ENCODE results near the gene NDUFB4. TPM values are rescaled to one million over a fixed set of nuclear protein-coding genes. Genes with fewer than 3 reads are reported as not detected.

Gene NDUFB4
- total RNA-seq, 2 donors from 2014 or later: 23.5 to 62.3 TPM

GRCh38 chr3:120648290-120648689, 52.2 kb downstream of the NDUFB4 start:
- DNase-seq (ENCODE audit: low spot score) (no peak), ATAC-seq (ENCODE audit: insufficient number of reproducible peaks, low FRiP score, low read depth) (no peak)
- no peak overlapping the region for H3K27ac ChIP-seq
- TF ChIP-seq CTCF (IDR thresholded peaks at IDR 0.05): no peak
- H3K4me3 ChIP-seq: no peak overlapping the region
- H3K4me1 ChIP-seq (ENCODE audit: control insufficient read depth in 1 of 2, low read depth in 2 of 2): peaks cover 0 to 12% of the 10 kb centered on the region in 2 donors
- H3K27me3 ChIP-seq (replicated peaks; ENCODE audit: insufficient read depth): no peaks in the 10 kb centered on the region
- no peaks in the 10 kb centered on the region for H3K36me3 ChIP-seq
- H3K9me3 ChIP-seq: no peaks in the 10 kb centered on the region

- Histone ChIP-seq H3K27me3 (replicated peaks; ENCODE audit: insufficient read depth) (no peaks in the 10 kb centered on the region), H3K9me3 (no peaks in the 10 kb centered on the region), H3K27ac (no peak overlapping the region), H3K4me3 (no peak overlapping the region), H3K4me1 (ENCODE audit: control insufficient read depth in 1 of 2, low read depth in 2 of 2) (peaks cover 0 to 12% of the 10 kb centered on the region in 2 donors), H3K36me3 (no peaks in the 10 kb centered on the region)
- no peak for TF ChIP-seq CTCF (IDR thresholded peaks at IDR 0.05)
- DNase-seq (ENCODE audit: low spot score) (no peak), ATAC-seq (ENCODE audit: insufficient number of reproducible peaks, low FRiP score, low read depth) (no peak)
Measured at GRCh38 chr3:120649830-120650233, 53.7 kb downstream of the NDUFB4 start.

GRCh38 chr3:120650311-120650710, 54.2 kb downstream of the NDUFB4 start:
- no peak for TF ChIP-seq CTCF (IDR thresholded peaks at IDR 0.05)
- ATAC-seq (ENCODE audit: insufficient number of reproducible peaks, low FRiP score, low read depth): no peak
- Histone ChIP-seq H3K27me3 (replicated peaks; ENCODE audit: insufficient read depth) (no peaks in the 10 kb centered on the region), H3K36me3 (no peaks in the 10 kb centered on the region), H3K4me3 (no peak overlapping the region), H3K4me1 (ENCODE audit: control insufficient read depth in 1 of 2, low read depth in 2 of 2) (peaks cover 0 to 12% of the 10 kb centered on the region in 2 donors), H3K9me3 (no peaks in the 10 kb centered on the region), H3K27ac (no peak overlapping the region)
- DNase-seq (ENCODE audit: low spot score): no peak

Other genes starting within 250 kb of the NDUFB4 start
- gene LRRC58, start 247.0 kb upstream of the NDUFB4 start, total RNA-seq: 10 to 100 TPM; 27.9 to 35.6 TPM
- gene FSTL1, start 145.3 kb upstream of the NDUFB4 start, total RNA-seq: 100 to 1,000 TPM; 601 to 687 TPM
- gene HGD, start 85.9 kb downstream of the NDUFB4 start, total RNA-seq: under 1 TPM in 1 of 2 donors, not detected in 1; 0.14 TPM
- 10 to 100 TPM; 29.7 to 32.0 TPM for gene RABL3, start 146.2 kb downstream of the NDUFB4 start, total RNA-seq
- gene GTF2E1, start 146.4 kb downstream of the NDUFB4 start, total RNA-seq: 1 to 10 TPM; 6.6 to 6.8 TPM